Dendritic cell treated with granulocyte-macrophage colony-stimulating factor and Interleukin-4, amounts not matched to agents 40 ng/mL and 50 ng/mL, for 4 days (primary cell): ENCODE measurements around the gene ZCCHC7.

ENCODE experiments used
- H3K27ac Mint-ChIP-seq: one replicate; pipeline ENCODE4 v1.8.0; 2022; ENCODE audit warnings: mild to moderate bottlenecking, mixed read lengths
- H3K27me3 Mint-ChIP-seq: one replicate; pipeline ENCODE4 v1.8.0; 2022; ENCODE audit warnings: mild to moderate bottlenecking, mixed read lengths
- H3K36me3 Mint-ChIP-seq: one replicate; pipeline ENCODE4 v1.8.0; 2022; ENCODE audit warnings: low read depth, mixed read lengths
- H3K4me1 Mint-ChIP-seq: one replicate; pipeline ENCODE4 v1.8.0; 2022; ENCODE audit warnings: low read depth, mixed read lengths
- H3K4me3 Mint-ChIP-seq: one replicate; pipeline ENCODE4 v1.8.0; 2022; ENCODE audit warnings: mild to moderate bottlenecking, moderate library complexity, mixed read lengths
- H3K9me3 Mint-ChIP-seq: one replicate; pipeline ENCODE4 v1.8.0; 2022; ENCODE audit warnings: mixed read lengths
- intact Hi-C: fragments of 100-400 bp; cut with micrococcal nuclease; formaldehyde crosslinking; loops from one replicate; pipeline ENCODE4 v1.15.0; 2022

ZCCHC7 gene

GRCh38 chr9:37377688-37378612 lies 257.6 kb downstream of the ZCCHC7 start:
- Mint-ChIP-seq H3K4me1 (no peaks in the 10 kb centered on the region), H3K27ac (no peak overlapping the region), H3K9me3 (no peaks in the 10 kb centered on the region), H3K36me3 (no peaks in the 10 kb centered on the region), H3K4me3 (no peak overlapping the region), H3K27me3 (no peaks in the 10 kb centered on the region)
- intact Hi-C loops = no loop called here

- Mint-ChIP-seq H3K4me1 (no peaks in the 10 kb centered on the region), H3K4me3 (no peak overlapping the region), H3K27me3 (no peaks in the 10 kb centered on the region), H3K27ac (no peak overlapping the region), H3K9me3 (no peaks in the 10 kb centered on the region), H3K36me3 (no peaks in the 10 kb centered on the region)
- intact Hi-C loops = no loop called here
Observed at GRCh38 chr9:37378613-37379004, 258.2 kb downstream of the ZCCHC7 start.

DNA sequence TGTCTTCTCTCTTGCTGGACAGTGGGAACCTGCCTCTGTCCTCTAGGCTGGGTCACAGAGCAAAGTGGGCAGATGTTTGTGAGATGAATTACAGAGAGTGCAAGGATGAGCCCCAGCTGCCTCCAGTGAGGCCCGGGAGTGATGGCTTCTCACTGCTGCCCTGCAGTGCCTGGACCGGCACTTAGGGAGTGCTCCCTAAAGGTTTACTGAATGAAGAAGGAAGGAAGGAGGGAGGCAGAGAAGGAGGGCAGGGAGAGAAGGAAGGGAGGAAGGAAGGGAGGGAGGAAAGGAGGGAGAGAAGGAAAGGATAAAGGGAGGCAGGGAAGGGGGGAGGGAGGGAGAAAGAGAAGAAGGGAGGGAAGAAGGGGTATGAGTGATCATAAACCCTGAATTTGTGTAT lies 259.5 kb downstream of the ZCCHC7 start:
- intact Hi-C loops = no loop called here
- no peaks in the 10 kb centered on the region for H3K36me3 Mint-ChIP-seq
- no peak overlapping the region for H3K4me3 Mint-ChIP-seq
- H3K4me1 Mint-ChIP-seq = no peaks in the 10 kb centered on the region
- peaks cover 7% of the 10 kb centered on the region for H3K9me3 Mint-ChIP-seq
- no peak overlapping the region for H3K27ac Mint-ChIP-seq
- no peaks in the 10 kb centered on the region for H3K27me3 Mint-ChIP-seq

DNA sequence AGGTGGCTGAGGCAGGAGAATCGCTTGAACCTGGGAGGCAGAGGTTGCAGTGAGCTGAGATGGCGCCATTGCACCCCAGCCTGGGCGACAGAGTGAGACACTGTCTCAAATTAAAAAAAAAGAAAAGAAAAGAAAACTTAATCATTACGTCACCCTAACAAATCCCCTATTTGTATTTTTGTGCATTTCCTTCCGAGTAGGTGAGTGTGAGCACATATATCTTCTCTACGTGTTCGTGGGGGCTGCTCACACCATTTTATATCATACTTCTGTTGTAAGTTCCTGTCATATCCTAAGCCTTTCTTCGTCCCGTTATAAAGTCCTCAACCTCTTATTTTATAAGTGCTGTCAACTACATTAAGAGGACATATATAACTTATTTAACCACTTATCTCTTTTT lies 260.2 kb downstream of the ZCCHC7 start:
- H3K4me3 Mint-ChIP-seq = no peak overlapping the region
- no peaks in the 10 kb centered on the region for H3K4me1 Mint-ChIP-seq
- H3K27me3 Mint-ChIP-seq = no peaks in the 10 kb centered on the region
- no peaks in the 10 kb centered on the region for H3K36me3 Mint-ChIP-seq
- peaks cover 7% of the 10 kb centered on the region for H3K9me3 Mint-ChIP-seq
- no peak overlapping the region for H3K27ac Mint-ChIP-seq
- intact Hi-C loops = no loop called here

DNA sequence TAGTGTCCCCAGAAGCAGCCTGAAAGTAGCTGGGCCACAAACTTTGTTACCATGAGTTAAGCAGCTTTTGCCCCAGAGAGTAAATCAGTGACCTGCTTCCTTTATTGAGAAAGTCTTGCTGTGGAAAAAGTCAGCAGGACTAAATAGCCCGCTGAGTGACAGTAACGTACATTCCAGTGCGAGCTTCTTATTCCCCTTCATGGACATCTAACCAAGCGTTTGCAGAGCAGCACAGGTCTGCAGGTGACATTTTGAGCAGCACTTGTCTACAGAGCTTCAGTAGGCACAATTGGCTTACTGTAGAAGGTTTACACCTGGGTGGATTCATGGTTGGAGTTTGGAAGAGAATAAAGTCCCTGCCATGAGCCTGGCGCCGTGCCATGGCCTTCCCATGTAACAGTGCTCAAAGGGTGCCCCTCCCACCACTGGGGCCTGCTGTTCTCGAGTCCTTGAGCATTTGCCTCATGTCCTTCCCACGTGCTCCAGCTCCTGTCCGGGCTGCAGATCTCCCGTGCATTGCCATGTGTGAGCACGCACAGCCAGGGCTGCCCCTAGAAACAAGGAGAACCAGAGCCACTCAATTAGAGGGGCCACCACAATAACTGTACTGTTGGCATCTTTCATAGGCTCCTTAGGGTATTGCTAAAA lies 260.8 kb downstream of the ZCCHC7 start:
- Mint-ChIP-seq H3K27ac (no peak overlapping the region), H3K4me1 (no peaks in the 10 kb centered on the region), H3K4me3 (no peak overlapping the region), H3K36me3 (no peaks in the 10 kb centered on the region), H3K9me3 (peaks cover 7% of the 10 kb centered on the region), H3K27me3 (no peaks in the 10 kb centered on the region)
- intact Hi-C loops = no loop called here

GRCh38 chr9:37382161-37382981 lies 262.0 kb downstream of the ZCCHC7 start:
- intact Hi-C loops = no loop called here
- peaks cover 7% of the 10 kb centered on the region for H3K9me3 Mint-ChIP-seq
- H3K4me1 Mint-ChIP-seq = no peaks in the 10 kb centered on the region
- H3K27me3 Mint-ChIP-seq = no peaks in the 10 kb centered on the region
- no peak overlapping the region for H3K27ac Mint-ChIP-seq
- H3K36me3 Mint-ChIP-seq = no peaks in the 10 kb centered on the region
- no peak overlapping the region for H3K4me3 Mint-ChIP-seq

DNA sequence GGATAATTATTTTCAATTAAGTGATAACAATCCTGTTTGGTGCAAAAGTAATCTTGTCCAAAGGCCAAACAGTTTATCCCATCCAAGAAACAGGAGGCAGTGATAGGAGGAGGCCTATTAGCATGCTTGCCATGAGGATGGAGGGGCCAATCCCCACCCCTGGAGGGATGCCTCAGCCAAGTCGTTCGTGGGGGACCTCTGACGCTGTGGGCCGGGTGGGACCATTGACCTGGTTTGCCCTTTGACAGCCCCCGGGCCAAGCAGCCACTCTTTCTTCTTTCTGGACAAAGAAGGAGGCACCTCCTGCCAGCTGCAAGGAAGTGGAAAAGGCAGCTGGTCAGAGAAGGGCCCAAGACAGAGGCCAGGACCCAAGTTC lies 262.6 kb downstream of the ZCCHC7 start:
- Mint-ChIP-seq H3K4me1 (no peaks in the 10 kb centered on the region), H3K9me3 (peaks cover 7% of the 10 kb centered on the region), H3K27ac (no peak overlapping the region), H3K4me3 (no peak overlapping the region), H3K36me3 (no peaks in the 10 kb centered on the region), H3K27me3 (no peaks in the 10 kb centered on the region)
- intact Hi-C loops = no loop called here

GRCh38 chr9:37383393-37383792 lies 263.0 kb downstream of the ZCCHC7 start:
- Mint-ChIP-seq H3K4me1 (no peaks in the 10 kb centered on the region), H3K27me3 (no peaks in the 10 kb centered on the region), H3K9me3 (peaks cover 7% of the 10 kb centered on the region), H3K36me3 (no peaks in the 10 kb centered on the region), H3K4me3 (no peak overlapping the region), H3K27ac (no peak overlapping the region)
- intact Hi-C loops = no loop called here

DNA sequence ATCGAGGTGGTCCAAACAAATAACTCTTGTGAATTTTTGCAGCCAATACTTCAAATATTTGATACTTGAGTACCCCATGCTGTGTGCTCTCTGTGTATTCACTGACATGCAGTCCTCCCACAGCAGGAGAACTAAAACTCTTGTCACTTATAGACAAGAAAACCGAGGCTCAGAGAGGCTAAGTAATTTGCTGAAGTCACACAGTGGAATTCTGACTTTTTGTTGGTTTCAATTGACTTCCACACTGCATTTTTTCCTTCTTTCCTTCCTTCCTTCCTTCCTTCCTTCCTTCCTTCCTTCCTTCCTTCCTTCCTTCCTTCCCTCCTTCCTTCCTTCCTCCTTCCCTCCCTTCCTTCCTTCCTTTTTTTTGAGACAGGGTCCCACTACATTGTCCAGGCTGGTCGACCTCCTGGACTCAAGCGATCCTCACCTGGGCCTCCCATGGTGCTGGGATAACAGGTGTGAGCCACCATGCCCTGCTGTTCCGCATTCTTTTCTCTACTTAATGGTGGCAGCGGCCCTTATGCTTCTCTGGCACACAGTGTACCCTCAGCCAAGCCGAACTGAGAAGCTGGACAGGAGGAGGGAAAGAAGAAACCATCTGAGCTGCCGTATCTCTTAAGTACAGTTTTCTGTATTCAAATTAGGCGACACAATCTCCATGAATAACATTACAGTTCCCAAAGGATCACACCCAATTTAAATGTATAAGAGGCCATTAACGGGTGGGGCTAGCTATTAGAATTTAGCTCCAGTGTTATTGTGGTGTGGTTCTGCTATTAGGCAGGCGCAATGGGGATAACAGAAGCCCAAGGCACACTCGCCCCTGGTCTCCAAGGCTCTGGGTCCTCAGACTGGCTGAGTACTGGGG lies 263.7 kb downstream of the ZCCHC7 start:
- H3K9me3 Mint-ChIP-seq = peaks cover 7% of the 10 kb centered on the region
- H3K4me1 Mint-ChIP-seq = no peaks in the 10 kb centered on the region
- no peak overlapping the region for H3K4me3 Mint-ChIP-seq

GRCh38 chr9:37385286-37385685 lies 264.9 kb downstream of the ZCCHC7 start:
- no peak overlapping the region for H3K4me3 Mint-ChIP-seq
- H3K4me1 Mint-ChIP-seq = no peaks in the 10 kb centered on the region
- intact Hi-C loops = no loop called here
- H3K9me3 Mint-ChIP-seq = peaks cover 7% of the 10 kb centered on the region
- no peaks in the 10 kb centered on the region for H3K27me3 Mint-ChIP-seq
- no peaks in the 10 kb centered on the region for H3K36me3 Mint-ChIP-seq
- no peak overlapping the region for H3K27ac Mint-ChIP-seq

More for the DNA sequence above, 263.7 kb downstream of the ZCCHC7 start:
- H3K36me3 Mint-ChIP-seq = no peaks in the 10 kb centered on the region
- H3K27me3 Mint-ChIP-seq = no peaks in the 10 kb centered on the region
- H3K27ac Mint-ChIP-seq = no peak overlapping the region
- intact Hi-C loops = no loop called here

- Mint-ChIP-seq H3K27ac (no peak overlapping the region), H3K27me3 (no peaks in the 10 kb centered on the region), H3K9me3 (peaks cover 7% of the 10 kb centered on the region), H3K4me1 (no peaks in the 10 kb centered on the region), H3K36me3 (no peaks in the 10 kb centered on the region), H3K4me3 (no peak overlapping the region)
- intact Hi-C loops = no loop called here
Observed at GRCh38 chr9:37386988-37387387, 266.6 kb downstream of the ZCCHC7 start.

GRCh38 chr9:37390759-37391158 lies 270.4 kb downstream of the ZCCHC7 start:
- intact Hi-C loops = no loop called here
- H3K4me3 Mint-ChIP-seq = no peak overlapping the region
- H3K27ac Mint-ChIP-seq = no peak overlapping the region
- no peaks in the 10 kb centered on the region for H3K4me1 Mint-ChIP-seq
- H3K36me3 Mint-ChIP-seq = no peaks in the 10 kb centered on the region
- H3K9me3 Mint-ChIP-seq = no peaks in the 10 kb centered on the region
- H3K27me3 Mint-ChIP-seq = no peaks in the 10 kb centered on the region

DNA sequence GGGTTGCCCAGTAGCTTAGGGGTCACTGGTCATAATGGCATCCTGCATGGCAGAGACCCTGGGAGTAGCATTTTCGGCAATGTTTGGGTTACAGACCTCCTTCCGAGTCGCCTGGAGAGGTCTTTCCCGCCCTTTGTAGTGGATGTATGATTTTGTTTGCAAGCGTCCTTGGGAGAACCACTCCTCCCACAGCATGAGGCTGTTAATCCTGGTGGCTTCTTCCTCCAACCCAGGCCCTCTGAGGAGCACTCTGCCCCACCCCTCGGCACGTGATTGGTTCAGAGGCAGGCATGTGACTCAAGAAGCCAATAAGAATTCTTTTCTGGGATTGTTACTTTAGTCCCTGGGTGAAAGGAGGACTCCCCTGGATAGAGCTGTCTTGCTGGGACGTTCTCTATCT lies 271.9 kb downstream of the ZCCHC7 start:
- Mint-ChIP-seq H3K27me3 (no peaks in the 10 kb centered on the region), H3K9me3 (no peaks in the 10 kb centered on the region), H3K4me3 (no peak overlapping the region), H3K27ac (no peak overlapping the region), H3K4me1 (no peaks in the 10 kb centered on the region), H3K36me3 (no peaks in the 10 kb centered on the region)
- intact Hi-C loops = no loop called here
